GM20000 (cell line): ENCODE measurements around the gene ZNF630.
"Not testable (repeated sequence)": the region's sequence is repeated elsewhere in the genome, so short reads cannot be mapped to it uniquely, and the experiment has no call there.

ENCODE experiments used
- DNase-seq: peaks from one replicate; pipeline ENCODE4 v3.0.0; 2012; ENCODE audit warnings: low spot score
- CTCF ChIP-seq: IDR thresholded peaks from 2 replicates; pipeline ENCODE4 v1.5.1; 2012; ENCODE audit warnings: mild to moderate bottlenecking, control low read depth; ENCODE audit errors: extremely low read depth, missing control alignments

ZNF630 gene

GRCh38 chrX:48058621-48059295 lies 12.7 kb downstream of the ZNF630 start:
- no peak for TF ChIP-seq CTCF
- no peak for DNase-seq

- no peak for TF ChIP-seq CTCF
- no peak for DNase-seq
Observed at GRCh38 chrX:48046846-48047245, 24.6 kb downstream of the ZNF630 start.

GRCh38 chrX:48045410-48046311 lies 25.8 kb downstream of the ZNF630 start:
- no peak for DNase-seq
- no peak for TF ChIP-seq CTCF

- TF ChIP-seq CTCF: no peak
- DNase-seq: no peak
Observed at GRCh38 chrX:48043056-48043455, 28.4 kb downstream of the ZNF630 start.

- DNase-seq: no peak
- no peak for TF ChIP-seq CTCF
Observed at GRCh38 chrX:48035891-48036290, 35.5 kb downstream of the ZNF630 start.

- DNase-seq: not testable (repeated sequence)
Observed at GRCh38 chrX:48030641-48031173, 40.7 kb downstream of the ZNF630 start.

GRCh38 chrX:48030237-48030636 lies 41.2 kb downstream of the ZNF630 start:
- DNase-seq: no peak
- no peak for TF ChIP-seq CTCF
